Gastrocnemius medialis (tissue), 4 donors: ENCODE results near the gene NDN. TPM values are rescaled to one million over a fixed set of nuclear protein-coding genes. Genes with fewer than 3 reads are reported as not detected.
A peak's percentile ranks its signal among the peaks of the same experiment; 100 is the strongest.

Experiments used
- ATAC-seq, 2 donors: fragments of 150-250 bp; one replicate each; pipeline ENCODE4 v1.9.1; 2016
- DNase-seq, 2 donors: peaks; one replicate each; pipeline ENCODE4 v3.0.0-alpha.2; 2019
- H3K27ac ChIP-seq, 4 donors: fragments of 200-600 bp; sonication (generic); 1 replicate in 1 of 4; 2 replicates in 3 of 4; pipeline ENCODE4 v1.5.1; 2016 to 2018; ENCODE audit warnings: mild to moderate bottlenecking in 2 of 4, moderate library complexity in 1 of 4
- H3K27me3 ChIP-seq, 3 donors: fragments of 200-600 bp; sonication (generic) in 2 of 3; 1 replicate in 1 of 3; 2 replicates in 2 of 3; pipeline versions ENCODE4 v1.5.1 to v1.6.0; 2016 to 2019; ENCODE audit warnings: mild to moderate bottlenecking in 1 of 3, moderate library complexity in 1 of 3
- H3K36me3 ChIP-seq, 2 donors: fragments of 200-600 bp; sonication (generic) in 1 of 2; one replicate each; pipeline ENCODE4 v1.5.1; 2017 to 2018
- H3K4me1 ChIP-seq, 2 donors: fragments of 200-600 bp; sonication (generic) in 1 of 2; one replicate each; pipeline ENCODE4 v1.5.1; 2016 to 2017; ENCODE audit warnings: mild to moderate bottlenecking in 2 of 2
- H3K4me3 ChIP-seq, 4 donors: fragments of 200-600 bp; sonication (generic) in 3 of 4; 1 replicate in 1 of 4; 2 replicates in 3 of 4; pipeline ENCODE4 v1.5.1; 2016 to 2019; ENCODE audit warnings: mild to moderate bottlenecking in 2 of 4
- H3K9me3 ChIP-seq, 3 donors: fragments of 200-600 bp; sonication (generic) in 2 of 3; 1 replicate in 1 of 3; 2 replicates in 2 of 3; pipeline ENCODE4 v1.5.1; 2016 to 2019
- POLR2A ChIP-seq, 2 donors: fragments of 450-650 bp; IDR thresholded peaks; one replicate each; pipeline ENCODE4 v1.6.1; 2017; ENCODE audit warnings: antibody characterized with exemption in 2 of 2, mild to moderate bottlenecking in 2 of 2, moderate library complexity in 2 of 2
- in situ Hi-C, 4 donors: fragments of 200-750 bp; cut with MboI; loops; one replicate each; pipeline versions ENCODE4 v1.15.0 to v1.8.0; 2017; ENCODE audit warnings: low sequenced_read_pairs in 4 of 4
- intact Hi-C: fragments of 100-400 bp; cut with DNase I; formaldehyde crosslinking; loops from one replicate; pipeline ENCODE4 v1.15.1; 2023; ENCODE audit warnings: low total_unique reads
- total RNA-seq, 4 donors: library from RNA; depleted of rRNA; stranded (reverse); fragments of >200 nt; gene quantifications; one replicate each; pipeline versions ENCODE4 v1.1.0 to v1.2.3, GENCODE V29; 2016
- TF ChIP-seq, protein P1 (sequence below), 5 experiments: fragments of 450-650 bp in 3 of 5; fragments of 200-600 bp in 2 of 5; sonication (generic) in 2 of 5; IDR thresholded peaks in 4 of 5; conservative IDR thresholded peaks in 1 of 5; 1 replicate in 4 of 5; 2 replicates in 1 of 5; pipeline ENCODE4 v1.5.1; 2016 to 2019; ENCODE audit warnings: antibody characterized with exemption in 5 of 5, mild to moderate bottlenecking in 3 of 5, moderate library complexity in 3 of 5

Gene NDN
- total RNA-seq, 4 donors from 2014 or later, result 8.9 to 12.4 (median 12.2) TPM

DNA sequence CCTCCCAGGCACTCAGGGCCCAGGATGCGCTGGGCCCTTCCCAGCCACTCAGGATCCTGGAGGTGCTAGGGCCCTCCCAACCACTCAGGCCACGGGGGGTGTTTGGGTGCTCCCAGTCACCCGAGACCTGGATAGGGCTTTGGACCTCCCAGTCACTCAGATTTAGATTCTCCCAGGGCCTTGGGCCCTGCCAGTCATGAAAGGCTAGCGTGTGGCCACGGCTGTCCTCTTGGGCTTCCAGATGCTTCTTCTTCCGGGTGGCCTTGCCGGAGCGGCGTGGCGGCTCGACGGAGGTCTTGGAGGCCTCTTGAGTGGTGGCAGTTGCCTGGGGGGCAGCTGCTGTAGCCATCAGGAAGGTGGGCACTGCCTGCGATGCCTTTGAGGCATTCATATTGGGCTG, 42.3 kb downstream of the NDN start:
- no peak for ATAC-seq
- DNase-seq, result no peak
- Histone ChIP-seq H3K27me3 (peaks cover 0 to 4% (median 0%) of the 10 kb centered on the region in 3 donors), H3K36me3 (no peaks in the 10 kb centered on the region), H3K9me3 (no peaks in the 10 kb centered on the region), H3K27ac (no peak overlapping the region), H3K4me3 (no peak overlapping the region), H3K4me1 (no peaks in the 10 kb centered on the region)
- in situ Hi-C loops, result loop anchor here (25.0 kb wide), 1 partner anchor 217 kb away; no protein-coding TSS in a partner anchor
- TF ChIP-seq POLR2A (IDR thresholded peaks at IDR 0.05), result no peak
- TF ChIP-seq, protein P1, sequence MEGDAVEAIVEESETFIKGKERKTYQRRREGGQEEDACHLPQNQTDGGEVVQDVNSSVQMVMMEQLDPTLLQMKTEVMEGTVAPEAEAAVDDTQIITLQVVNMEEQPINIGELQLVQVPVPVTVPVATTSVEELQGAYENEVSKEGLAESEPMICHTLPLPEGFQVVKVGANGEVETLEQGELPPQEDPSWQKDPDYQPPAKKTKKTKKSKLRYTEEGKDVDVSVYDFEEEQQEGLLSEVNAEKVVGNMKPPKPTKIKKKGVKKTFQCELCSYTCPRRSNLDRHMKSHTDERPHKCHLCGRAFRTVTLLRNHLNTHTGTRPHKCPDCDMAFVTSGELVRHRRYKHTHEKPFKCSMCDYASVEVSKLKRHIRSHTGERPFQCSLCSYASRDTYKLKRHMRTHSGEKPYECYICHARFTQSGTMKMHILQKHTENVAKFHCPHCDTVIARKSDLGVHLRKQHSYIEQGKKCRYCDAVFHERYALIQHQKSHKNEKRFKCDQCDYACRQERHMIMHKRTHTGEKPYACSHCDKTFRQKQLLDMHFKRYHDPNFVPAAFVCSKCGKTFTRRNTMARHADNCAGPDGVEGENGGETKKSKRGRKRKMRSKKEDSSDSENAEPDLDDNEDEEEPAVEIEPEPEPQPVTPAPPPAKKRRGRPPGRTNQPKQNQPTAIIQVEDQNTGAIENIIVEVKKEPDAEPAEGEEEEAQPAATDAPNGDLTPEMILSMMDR (IDR thresholded peaks at IDR 0.05 in 4 of 5, conservative IDR thresholded peaks at IDR 0.05 in 1 of 5), result no peak
- intact Hi-C loops, result loop anchor here (5.0 kb wide), 1 partner anchor 222 kb away; no protein-coding TSS in a partner anchor

DNA sequence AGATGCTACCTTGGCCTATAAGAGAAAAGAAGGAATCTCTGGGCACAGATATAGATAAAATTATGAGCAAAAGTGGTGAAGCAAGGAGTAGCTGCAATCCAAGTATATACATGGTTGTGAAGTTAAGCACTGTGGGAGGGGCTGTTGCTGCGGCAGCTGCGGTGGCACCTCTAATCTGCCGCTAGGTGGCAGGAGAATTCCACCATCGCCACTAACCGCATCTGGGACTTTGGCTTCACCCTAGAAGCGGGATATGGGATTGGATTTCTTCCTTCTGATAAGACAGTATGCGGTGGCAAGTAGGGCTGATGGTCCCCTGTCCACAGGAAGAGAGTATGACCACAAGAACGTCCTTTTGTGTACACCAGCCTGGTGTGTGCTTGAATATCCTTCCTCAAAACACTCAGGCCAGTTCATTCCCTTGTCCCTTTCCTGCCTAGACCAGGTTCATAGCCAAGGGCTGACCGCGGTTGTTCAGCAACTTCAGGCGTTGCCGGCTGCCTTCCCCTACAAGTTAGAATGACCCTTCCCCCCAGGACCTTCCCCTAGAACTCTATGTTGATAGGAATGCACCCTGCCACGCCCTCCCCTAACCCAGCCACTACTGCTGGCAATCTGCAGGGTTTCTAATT, 44.6 kb downstream of the NDN start:
- intact Hi-C loops (loop anchor here (2.0 kb wide), 1 partner anchor 234 kb away; no protein-coding TSS in a partner anchor), in situ Hi-C loops (loop anchor here (25.0 kb wide), 1 partner anchor 220 kb away; no protein-coding TSS in a partner anchor)
- no peaks in the 10 kb centered on the region for H3K9me3 ChIP-seq
- H3K4me1 ChIP-seq, result no peaks in the 10 kb centered on the region
- H3K36me3 ChIP-seq, result no peaks in the 10 kb centered on the region
- no peak for TF ChIP-seq POLR2A (IDR thresholded peaks at IDR 0.05)
- TF ChIP-seq, protein P1 (IDR thresholded peaks at IDR 0.05 in 4 of 5, conservative IDR thresholded peaks at IDR 0.05 in 1 of 5), result peak; percentile 31 to 63 (median 50)
- H3K27me3 ChIP-seq, result peaks cover 0 to 4% (median 0%) of the 10 kb centered on the region in 3 donors
- H3K4me3 ChIP-seq, result no peak overlapping the region
- H3K27ac ChIP-seq, result no peak overlapping the region
- DNase-seq, result no peak
- no peak for ATAC-seq

Other genes starting within 250 kb of the NDN start
- gene GOLGA6L2, start 240.1 kb downstream of the NDN start, total RNA-seq, result not detected
- 1 to 10 TPM in 1 of 4 donors, under 1 TPM in 2, not detected in 1; 0.25 to 2.2 (median 0.29) TPM for gene MKRN3, start 121.6 kb downstream of the NDN start, total RNA-seq
- under 1 TPM in 1 of 4 donors, not detected in 3; 0.09 TPM for gene MAGEL2, start 39.4 kb downstream of the NDN start, total RNA-seq